RWPE1 (cell line): Measurements from ENCODE around the gene CUEDC1.

ENCODE experiments used
- CTCF ChIA-PET: fragments of 350-600 bp; sonication (Branson Sonifier 250); formaldehyde crosslinking; extraction: SDS; loops from one replicate; lab custom pipeline; 2021; lab: Yijun Ruan, JAX
- POLR2A ChIA-PET: fragments of 400-600 bp; formaldehyde crosslinking; extraction: SDS; loops from one replicate; lab custom pipeline; 2020; ENCODE audit warnings: antibody characterized with exemption; ENCODE audit not compliant: low non-redundant PET; lab: Yijun Ruan, JAX
- DNase-seq: peaks from one replicate; pipeline ENCODE4 v3.0.0; 2012; ENCODE audit warnings: low spot score
- H3K27ac ChIP-seq: fragments of 450-650 bp; 2 replicates; pipeline ENCODE4 v1.5.1; 2017
- TF ChIP-seq, protein P1 (sequence below): fragments of 450-650 bp; conservative IDR thresholded peaks from 2 replicates; pipeline ENCODE4 v1.5.1; 2017; ENCODE audit warnings: low read depth, mild to moderate bottlenecking

Gene CUEDC1

DNA sequence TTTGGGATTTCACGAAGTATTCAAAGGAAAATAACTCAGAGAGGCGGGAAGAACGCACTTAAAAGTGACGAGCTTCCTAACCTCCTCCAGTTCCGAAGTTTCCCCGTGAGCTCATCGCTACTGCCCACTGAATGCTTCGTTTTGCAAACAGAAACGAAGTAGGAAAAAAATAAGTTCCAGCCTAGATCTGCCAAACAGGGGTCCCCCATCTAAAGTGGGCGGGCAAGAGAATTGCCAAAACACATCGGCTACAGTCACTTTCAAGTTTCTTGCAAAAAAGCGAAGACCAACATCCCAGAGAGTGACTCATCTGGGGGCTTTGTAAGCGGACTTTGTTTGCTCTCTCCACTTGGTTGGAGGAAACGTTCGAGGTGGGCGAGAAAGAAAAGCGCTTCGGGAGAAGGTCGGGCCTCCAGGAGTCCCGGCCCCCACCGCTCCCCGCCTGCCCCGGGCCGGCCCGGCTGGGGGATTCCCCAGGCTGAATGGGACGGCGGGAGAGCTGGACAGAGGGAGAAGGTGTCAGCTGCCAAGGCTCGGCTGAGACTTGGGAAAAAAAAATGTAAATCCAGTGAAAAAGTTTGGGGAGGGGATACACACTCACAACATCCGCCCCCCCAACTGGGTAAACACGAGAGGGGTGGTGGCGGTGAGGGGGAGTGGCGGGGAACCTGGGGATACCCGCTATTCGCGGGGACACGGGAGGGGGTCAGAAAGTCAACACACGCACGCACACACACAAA lies 31.8 kb upstream of the CUEDC1 start:
- ChIA-PET POLR2A (no interaction called here), CTCF (interaction anchor here (1.0 to 1.7 kb wide), 3 partner anchors 13 to 129 kb away, joined by 3 to 8 read pairs (median 5); no protein-coding TSS in a partner anchor)
- TF ChIP-seq, protein P1, sequence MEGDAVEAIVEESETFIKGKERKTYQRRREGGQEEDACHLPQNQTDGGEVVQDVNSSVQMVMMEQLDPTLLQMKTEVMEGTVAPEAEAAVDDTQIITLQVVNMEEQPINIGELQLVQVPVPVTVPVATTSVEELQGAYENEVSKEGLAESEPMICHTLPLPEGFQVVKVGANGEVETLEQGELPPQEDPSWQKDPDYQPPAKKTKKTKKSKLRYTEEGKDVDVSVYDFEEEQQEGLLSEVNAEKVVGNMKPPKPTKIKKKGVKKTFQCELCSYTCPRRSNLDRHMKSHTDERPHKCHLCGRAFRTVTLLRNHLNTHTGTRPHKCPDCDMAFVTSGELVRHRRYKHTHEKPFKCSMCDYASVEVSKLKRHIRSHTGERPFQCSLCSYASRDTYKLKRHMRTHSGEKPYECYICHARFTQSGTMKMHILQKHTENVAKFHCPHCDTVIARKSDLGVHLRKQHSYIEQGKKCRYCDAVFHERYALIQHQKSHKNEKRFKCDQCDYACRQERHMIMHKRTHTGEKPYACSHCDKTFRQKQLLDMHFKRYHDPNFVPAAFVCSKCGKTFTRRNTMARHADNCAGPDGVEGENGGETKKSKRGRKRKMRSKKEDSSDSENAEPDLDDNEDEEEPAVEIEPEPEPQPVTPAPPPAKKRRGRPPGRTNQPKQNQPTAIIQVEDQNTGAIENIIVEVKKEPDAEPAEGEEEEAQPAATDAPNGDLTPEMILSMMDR: no peak
- peak overlapping the region; percentile 98 for H3K27ac ChIP-seq
- no peak for DNase-seq

DNA sequence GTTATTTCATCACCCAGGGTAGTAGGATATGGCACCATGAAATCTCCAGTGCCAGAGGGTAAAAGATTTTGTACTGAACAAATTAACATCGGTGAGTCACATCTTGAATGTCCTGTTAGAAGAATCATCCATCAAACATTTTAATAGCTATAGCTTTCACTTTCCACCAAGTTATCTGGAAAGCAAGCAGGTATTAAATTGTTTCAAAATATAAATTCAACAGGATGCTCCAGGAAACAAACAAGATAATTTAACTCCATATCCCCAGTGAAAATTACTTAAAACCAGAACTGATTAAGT lies 30.4 kb upstream of the CUEDC1 start:
- TF ChIP-seq, protein P1: no peak
- H3K27ac ChIP-seq: no peak overlapping the region
- DNase-seq: peak; percentile 87
- ChIA-PET POLR2A (no interaction called here), CTCF (interaction anchor here (0.6 to 1.7 kb wide), 8 partner anchors 14 to 366 kb away, joined by 3 to 8 read pairs (median 4); partner anchors contain the start of gene CUEDC1)

DNA sequence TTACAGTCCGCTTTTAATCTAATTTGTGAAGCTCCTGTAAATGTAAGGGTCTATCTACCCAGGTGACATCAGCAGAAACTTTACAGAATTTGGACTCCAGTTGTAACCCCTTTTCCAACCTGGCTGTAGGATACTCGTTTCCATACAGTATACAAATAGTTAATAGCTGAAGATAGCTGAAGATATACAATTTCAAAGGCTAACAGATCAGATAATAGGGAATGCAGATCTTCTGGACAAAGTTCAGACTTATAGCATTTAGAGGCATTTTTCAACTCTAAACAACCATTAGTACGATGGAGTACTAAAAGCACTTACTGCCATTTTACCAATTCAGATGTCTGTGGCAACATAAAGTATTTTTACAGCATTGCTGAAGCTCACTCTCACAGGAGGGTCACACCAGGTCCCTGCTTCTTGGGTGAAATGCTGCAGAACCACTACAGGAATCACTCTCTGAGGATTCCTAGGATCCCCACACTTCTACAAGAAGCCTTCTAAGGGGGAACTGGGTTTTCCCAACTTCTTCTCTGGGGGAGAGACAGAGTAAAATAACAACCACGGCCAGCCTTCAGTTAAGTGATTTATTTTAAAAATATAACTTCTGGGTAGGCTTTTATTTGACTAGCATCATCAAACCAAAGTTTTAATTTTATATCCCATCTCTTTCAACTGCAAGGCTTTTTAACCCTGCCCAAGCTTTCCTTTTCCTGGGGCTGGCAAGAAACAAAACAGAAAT lies 29.9 kb upstream of the CUEDC1 start:
- CTCF ChIA-PET: interaction anchor here (0.7 to 1.7 kb wide), 5 partner anchors 14 to 366 kb away, joined by 3 to 8 read pairs (median 4); partner anchors contain the start of gene CUEDC1
- DNase-seq: no peak
- H3K27ac ChIP-seq: no peak overlapping the region
- TF ChIP-seq, protein P1: no peak
- POLR2A ChIA-PET: interaction anchor here (0.6 kb wide), 1 partner anchor 58 kb away, joined by 4 read pairs; no protein-coding TSS in a partner anchor

DNA sequence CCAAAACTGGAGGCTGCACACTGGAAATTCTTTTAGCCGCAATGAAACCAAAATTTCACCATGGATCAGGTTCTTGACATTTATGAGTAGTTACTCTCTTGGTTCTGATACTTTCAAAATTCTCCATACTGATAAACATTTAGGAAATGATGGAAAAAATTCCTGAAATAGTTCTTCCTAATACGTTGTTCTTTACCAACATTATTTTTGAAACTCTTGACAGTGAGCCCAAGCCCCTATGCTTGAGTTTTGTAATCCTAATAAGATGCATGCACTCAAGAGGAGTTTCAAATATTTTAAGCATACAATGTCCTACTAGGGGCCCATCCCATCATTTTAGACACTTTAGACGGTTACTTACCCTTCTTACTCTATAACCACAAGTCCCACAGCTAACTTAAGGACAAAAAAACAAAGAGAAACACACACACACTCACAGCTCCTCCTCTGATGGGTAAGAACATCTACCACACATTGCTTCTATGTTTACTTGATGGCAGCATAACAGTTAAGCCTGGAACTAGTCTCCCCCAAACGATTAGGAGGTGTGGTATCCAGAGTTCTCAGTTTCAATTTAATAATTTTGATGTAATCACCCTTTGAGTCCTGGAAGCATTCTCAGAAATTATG lies 29.2 kb upstream of the CUEDC1 start:
- no peak for DNase-seq
- ChIA-PET POLR2A (interaction anchor here (0.6 kb wide), 1 partner anchor 57 kb away, joined by 4 read pairs; no protein-coding TSS in a partner anchor), CTCF (no interaction called here)
- H3K27ac ChIP-seq: no peak overlapping the region
- TF ChIP-seq, protein P1: no peak

DNA sequence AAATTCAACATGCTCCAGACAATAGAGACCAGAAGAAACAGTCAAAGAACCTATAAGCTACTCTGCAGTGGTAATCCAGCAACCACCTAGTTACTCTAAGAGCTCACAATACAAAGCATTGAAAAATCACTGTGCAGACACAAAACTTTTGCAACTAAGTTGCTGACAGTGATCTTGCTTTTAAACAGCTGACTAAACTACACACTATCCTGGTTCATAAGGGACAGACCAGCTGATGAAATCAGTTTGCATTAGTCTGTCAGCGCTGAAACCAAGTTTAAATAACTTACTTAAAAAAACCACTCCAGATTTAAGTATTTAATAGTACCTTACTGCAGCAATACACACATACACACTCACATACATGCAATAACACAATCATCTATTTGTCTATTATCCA lies 28.2 kb upstream of the CUEDC1 start:
- TF ChIP-seq, protein P1: no peak
- no peak overlapping the region for H3K27ac ChIP-seq
- CTCF ChIA-PET: no interaction called here
- DNase-seq: no peak
- POLR2A ChIA-PET: no interaction called here
